ENCODE measurements around the gene MSL3.

- TF ChIP-seq CTCF (IDR thresholded peaks at IDR 0.05) (no peak), POLR2A (IDR thresholded peaks at IDR 0.05) (no peak)
These were observed 29.5 kb upstream of the MSL3 start for GRCh38 chrX:11728556-11728955.

Data from gastroesophageal sphincter (tissue), 3 donors.